M059J (cell line): ENCODE data around the gene SYNGR1. TPM values are rescaled to one million over a fixed set of nuclear protein-coding genes. Genes with fewer than 3 reads are reported as not detected.
A peak's percentile ranks its signal among the peaks of the same experiment; 100 is the strongest.

ENCODE experiments used
- DNase-seq: peaks from one replicate; pipeline ENCODE4 v3.0.0-alpha.2; 2012; ENCODE audit warnings: low read depth
- total RNA-seq: library from RNA; depleted of rRNA; stranded (reverse); fragments of >200 nt; shearing (Covaris generic); gene quantifications from 2 replicates; pipeline ENCODE4 v1.2.3, GENCODE V29; 2014; rRNA removed

The SYNGR1 gene
- total RNA-seq, 1 experiment from 2014 or later: 14.9 TPM

DNA sequence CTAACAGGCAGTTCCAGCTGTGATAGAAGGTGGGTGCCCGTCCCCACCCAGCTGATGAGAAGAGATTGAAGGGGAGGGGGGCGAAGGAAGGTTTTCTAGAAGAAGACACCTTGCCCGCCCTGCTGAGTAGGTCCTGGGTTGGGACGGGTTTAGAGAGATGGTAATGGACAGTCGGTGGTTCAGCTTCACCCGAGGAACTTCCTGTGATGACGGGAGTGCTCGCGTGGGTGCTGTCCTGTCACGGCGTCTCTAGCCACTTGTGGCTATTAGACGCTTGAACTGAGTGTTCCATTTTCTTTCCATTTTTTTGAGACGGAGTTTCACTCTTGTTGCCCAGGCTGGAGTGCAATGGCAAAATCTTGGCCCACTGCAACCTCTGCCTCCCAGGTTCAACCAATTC lies 79.4 kb downstream of the SYNGR1 start:
- no peak for DNase-seq

- DNase-seq: no peak
These were observed 80.3 kb downstream of the SYNGR1 start for GRCh38 chr22:39429916-39430575.

DNA sequence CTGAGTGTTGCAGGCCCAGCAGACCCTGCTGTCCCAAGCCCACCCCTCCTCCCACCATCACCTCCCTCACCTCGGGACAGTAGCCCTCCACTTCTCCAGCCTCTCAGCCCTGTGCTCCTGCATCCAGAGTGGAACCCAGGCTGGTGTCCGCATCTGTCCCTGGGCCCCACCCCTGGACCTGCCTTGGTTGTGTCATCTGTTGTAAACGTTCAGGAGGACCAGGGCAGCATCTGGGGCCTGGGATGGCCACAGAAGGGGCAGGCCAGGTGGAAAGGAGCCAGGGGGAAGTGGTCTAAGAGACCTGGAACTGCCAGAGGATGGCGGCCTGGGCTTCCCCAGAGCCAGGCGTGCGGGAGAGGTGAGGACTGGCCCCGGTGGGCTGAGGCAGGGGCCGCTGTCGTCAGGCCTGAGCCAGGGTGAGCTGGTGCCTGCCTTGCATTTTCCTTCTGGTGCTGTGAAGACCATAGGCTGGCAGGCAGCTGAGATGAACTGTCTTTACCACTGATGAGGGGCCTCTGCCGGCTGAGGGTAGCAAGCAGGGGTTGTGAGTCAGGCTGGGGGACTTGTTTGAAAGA lies 80.9 kb downstream of the SYNGR1 start:
- no peak for DNase-seq

- no peak for DNase-seq
These were observed 81.5 kb downstream of the SYNGR1 start for GRCh38 chr22:39431216-39431801.

- peak; percentile 13 for DNase-seq
These were observed 82.0 kb downstream of the SYNGR1 start for GRCh38 chr22:39431821-39432251.

DNA sequence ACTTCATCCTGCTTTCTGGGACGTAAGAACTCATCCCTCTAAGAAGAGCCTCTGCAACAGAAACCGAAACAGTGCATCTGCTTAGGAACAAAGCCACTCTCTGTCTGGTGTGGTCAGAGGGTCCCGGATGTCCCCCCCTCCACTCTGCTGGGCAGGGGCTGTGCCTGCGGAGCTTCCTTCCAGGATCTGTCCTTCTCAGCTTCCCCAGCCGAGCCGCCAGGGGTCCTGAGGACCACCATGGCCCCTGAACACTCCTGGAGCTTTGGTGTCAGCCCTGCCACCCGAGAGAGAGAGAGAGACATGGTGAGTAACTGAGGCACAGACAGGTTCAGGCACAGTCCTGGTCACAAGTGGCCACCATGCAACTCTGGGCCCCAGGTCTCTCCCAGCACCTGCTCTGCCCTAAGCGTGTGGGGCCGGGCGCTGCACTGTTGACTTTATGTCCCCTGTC lies 82.6 kb downstream of the SYNGR1 start:
- no peak for DNase-seq

GRCh38 chr22:39433476-39434242 lies 83.9 kb downstream of the SYNGR1 start:
- DNase-seq: no peak

DNA sequence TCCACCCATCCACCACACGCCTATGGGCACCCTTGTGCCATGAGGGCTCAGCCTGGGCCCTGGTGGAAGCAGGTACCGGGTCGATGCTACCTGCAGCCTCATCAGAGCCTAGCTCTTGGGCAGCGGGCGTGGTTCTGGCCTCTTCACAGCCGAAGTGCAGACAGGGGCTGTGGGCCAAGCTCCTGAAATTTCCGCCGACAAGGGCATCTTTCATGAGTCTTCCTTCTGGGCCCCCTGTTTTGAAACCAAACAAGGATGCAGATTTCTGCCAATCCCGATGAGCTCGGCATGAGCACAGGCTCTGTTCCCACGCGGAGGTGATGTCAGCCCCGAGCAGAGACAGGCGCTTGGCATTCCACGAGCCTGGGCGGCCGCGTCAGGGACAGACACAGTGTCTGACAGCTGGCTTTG lies 84.5 kb downstream of the SYNGR1 start:
- no peak for DNase-seq

GRCh38 chr22:39434721-39435120 lies 84.9 kb downstream of the SYNGR1 start:
- DNase-seq: no peak

Other genes with a start within 250 kb of the SYNGR1 start
- gene CBX7, start 197.3 kb upstream of the SYNGR1 start, total RNA-seq: 0.76 and 3.0 TPM in 2 replicates
- gene PDGFB, start 105.0 kb upstream of the SYNGR1 start, total RNA-seq: 4.5 and 7.2 TPM in 2 replicates
- 627 and 755 TPM in 2 replicates for gene RPL3, start 30.4 kb upstream of the SYNGR1 start, total RNA-seq
- gene TAB1, start 49.8 kb downstream of the SYNGR1 start, total RNA-seq: 9.0 and 16.1 TPM in 2 replicates
- not detected in 2 replicates for gene MGAT3, start 107.0 kb downstream of the SYNGR1 start, total RNA-seq
- gene MIEF1, start 152.3 kb downstream of the SYNGR1 start, total RNA-seq: 11.9 and 17.8 TPM in 2 replicates
- 144 and 168 TPM in 2 replicates for gene ATF4, start 170.6 kb downstream of the SYNGR1 start, total RNA-seq
- gene RPS19BP1, start 182.8 kb downstream of the SYNGR1 start, total RNA-seq: 60.0 and 77.0 TPM in 2 replicates
- gene CACNA1I, start 220.8 kb downstream of the SYNGR1 start, total RNA-seq: 0.02 TPM in 2 replicates